T-helper 2 cell treated with Interferon-gamma antibody and Interleukin-4, amounts not matched to agents 100 ng/mL and 5 ng/mL, for 36 hours (primary cell): Measurements from ENCODE around the gene TAS2R4. TPM values are rescaled to one million over a fixed set of nuclear protein-coding genes. Genes with fewer than 3 reads are reported as not detected.
"Not testable (repeated sequence)": the region's sequence is repeated elsewhere in the genome, so short reads cannot be mapped to it uniquely, and the experiment has no call there.

Experiments used
- intact Hi-C: fragments of 100-400 bp; cut with micrococcal nuclease; formaldehyde crosslinking; loops from one replicate; pipeline ENCODE4 v1.15.1; 2023
- total RNA-seq: library from RNA; stranded (reverse); gene quantifications from 2 replicates; pipeline ENCODE4 v1.2.3, GENCODE V29; 2022

TAS2R4 gene
- total RNA-seq, 1 donor from 2014 or later: 1.1 TPM

DNA sequence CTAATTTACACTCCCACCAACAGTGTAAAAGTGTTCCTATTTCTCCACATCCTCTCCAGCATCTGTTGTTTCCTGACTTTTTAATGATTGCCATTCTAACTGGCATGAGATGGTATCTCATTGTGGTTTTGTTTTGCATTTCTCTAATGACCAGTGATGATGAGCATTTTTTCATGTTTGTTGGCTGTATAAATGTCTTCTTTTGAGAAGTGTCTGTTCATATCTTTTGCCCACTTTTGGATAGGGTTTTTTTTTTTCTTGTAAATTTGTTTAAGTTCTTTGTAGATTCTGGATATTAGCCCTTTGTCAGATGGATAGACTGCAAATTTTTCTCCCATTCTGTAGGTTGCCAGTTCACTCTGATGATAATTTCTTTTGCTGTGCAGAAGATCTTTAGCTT lies 46.0 kb downstream of the TAS2R4 start:
- intact Hi-C loops: not testable (repeated sequence)

Other genes starting within 250 kb of the TAS2R4 start
- gene AGK, start 225.3 kb upstream of the TAS2R4 start, total RNA-seq: 65.7 and 68.5 TPM in 2 replicates
- 26.1 and 26.2 TPM in 2 replicates for gene DENND11, start 74.5 kb upstream of the TAS2R4 start, total RNA-seq
- 0.05 and 0.14 TPM in 2 replicates for gene WEE2, start 68.3 kb upstream of the TAS2R4 start, total RNA-seq
- gene SSBP1, start 38.3 kb upstream of the TAS2R4 start, total RNA-seq: 173 and 179 TPM in 2 replicates
- gene TAS2R3, start 12.6 kb upstream of the TAS2R4 start, total RNA-seq: 1.1 and 1.3 TPM in 2 replicates
- gene TAS2R5, start 13.5 kb downstream of the TAS2R4 start, total RNA-seq: 0.55 and 0.64 TPM in 2 replicates
- gene PRSS37, start 64.8 kb downstream of the TAS2R4 start, total RNA-seq: not detected in 2 replicates
- not detected in 2 replicates for gene OR9A4, start 139.7 kb downstream of the TAS2R4 start, total RNA-seq
- gene CLEC5A, start 170.3 kb downstream of the TAS2R4 start, total RNA-seq: not detected in 2 replicates
- not detected in 2 replicates for gene TAS2R38, start 197.1 kb downstream of the TAS2R4 start, total RNA-seq
- gene MGAM, start 219.2 kb downstream of the TAS2R4 start, total RNA-seq: 0.02 TPM in 1 of 2 replicates, not detected in the other